ENCODE data around the gene BAD. TPM values are rescaled to one million over a fixed set of nuclear protein-coding genes. Genes with fewer than 3 reads are reported as not detected.

The BAD gene
- total RNA-seq, 2 experiments from 2014 or later = 36.5 to 39.2 TPM

GRCh38 chr11:64290352-64291261, 6.1 kb upstream of the BAD start:
- Mint-ChIP-seq H3K27me3 (peaks cover 38% of the 10 kb centered on the region), H3K9me3 (no peaks in the 10 kb centered on the region)
- POLR2A ChIA-PET = interaction anchor here (0.8 to 1.6 kb wide), 5 partner anchors 14 to 64 kb away, joined by 3 to 6 read pairs (median 3); partner anchors contain the start of genes ESRRA, NUDT22, PRDX5 and TRPT1

GRCh38 chr11:64289002-64289564, 4.6 kb upstream of the BAD start:
- DNase-seq = no peak
- H3K4me3 Mint-ChIP-seq = no peak overlapping the region
- no peaks in the 10 kb centered on the region for H3K9me3 Mint-ChIP-seq
- peaks cover 6% of the 10 kb centered on the region for H3K36me3 Mint-ChIP-seq (ENCODE audit: low read depth)
- peaks cover 26% of the 10 kb centered on the region for H3K27me3 Mint-ChIP-seq
- ChIA-PET POLR2A (interaction anchor here (1.0 to 11.0 kb wide), 3 partner anchors 13 to 29 kb away, joined by 3 to 161 read pairs (median 6); partner anchors contain the start of gene PRDX5), CTCF (interaction anchor here (0.6 to 2.4 kb wide), 6 partner anchors 12 to 101 kb away, joined by 3 to 13 read pairs (median 5); no protein-coding TSS in a partner anchor)
- H3K4me1 Mint-ChIP-seq = peaks cover 22% of the 10 kb centered on the region
- H3K27ac Mint-ChIP-seq = no peak overlapping the region

More at GRCh38 chr11:64290352-64291261, 6.1 kb upstream of the BAD start:
- peaks cover 6% of the 10 kb centered on the region for H3K36me3 Mint-ChIP-seq (ENCODE audit: low read depth)
- peaks cover 20% of the 10 kb centered on the region for H3K4me1 Mint-ChIP-seq
- CTCF ChIA-PET = interaction anchor here (2.2 to 2.4 kb wide), 2 partner anchors 11 to 14 kb away, joined by 8 to 13 read pairs; no protein-coding TSS in a partner anchor
- DNase-seq = no peak
- H3K4me3 Mint-ChIP-seq = peak overlapping the region; percentile 53
- H3K27ac Mint-ChIP-seq = no peak overlapping the region

- ChIA-PET POLR2A (interaction anchor here (11.0 kb wide), 1 partner anchor 18 kb away, joined by 161 read pairs; no protein-coding TSS in a partner anchor), CTCF (interaction anchor here (0.6 to 2.2 kb wide), 4 partner anchors 13 to 100 kb away, joined by 3 to 8 read pairs (median 4); no protein-coding TSS in a partner anchor)
- no peak for DNase-seq
- peaks cover 19% of the 10 kb centered on the region for H3K27me3 Mint-ChIP-seq
- no peak overlapping the region for H3K27ac Mint-ChIP-seq
- no peaks in the 10 kb centered on the region for H3K9me3 Mint-ChIP-seq
- peaks cover 24% of the 10 kb centered on the region for H3K4me1 Mint-ChIP-seq
- no peak overlapping the region for H3K4me3 Mint-ChIP-seq
- H3K36me3 Mint-ChIP-seq (ENCODE audit: low read depth) = peaks cover 6% of the 10 kb centered on the region
These were observed 3.9 kb upstream of the BAD start for GRCh38 chr11:64288353-64288750.

- H3K4me3 Mint-ChIP-seq = no peak overlapping the region
These were observed 3.3 kb upstream of the BAD start for GRCh38 chr11:64287676-64288352.

GRCh38 chr11:64286801-64287159, 2.3 kb upstream of the BAD start:
- H3K27ac Mint-ChIP-seq = peak overlapping the region; percentile 70
- CTCF ChIA-PET = interaction anchor here (0.8 to 4.7 kb wide), 3 partner anchors 17 to 83 kb away, joined by 3 to 27 read pairs (median 4); partner anchors contain the start of gene FERMT3
- H3K9me3 Mint-ChIP-seq = no peaks in the 10 kb centered on the region
- POLR2A ChIA-PET = interaction anchor here (1.6 to 11.0 kb wide), 4 partner anchors 17 to 62 kb away, joined by 3 to 161 read pairs (median 24); partner anchors contain the start of gene ESRRA
- H3K27me3 Mint-ChIP-seq = peaks cover 11% of the 10 kb centered on the region
- peaks cover 10% of the 10 kb centered on the region for H3K36me3 Mint-ChIP-seq (ENCODE audit: low read depth)
- H3K4me1 Mint-ChIP-seq = peaks cover 28% of the 10 kb centered on the region
- H3K4me3 Mint-ChIP-seq = peak overlapping the region; percentile 79
- DNase-seq = no peak

More at GRCh38 chr11:64287676-64288352, 3.3 kb upstream of the BAD start:
- Mint-ChIP-seq H3K36me3 (ENCODE audit: low read depth) (peaks cover 6% of the 10 kb centered on the region), H3K9me3 (no peaks in the 10 kb centered on the region), H3K27ac (no peak overlapping the region), H3K27me3 (peaks cover 14% of the 10 kb centered on the region), H3K4me1 (peaks cover 27% of the 10 kb centered on the region)
- CTCF ChIA-PET = interaction anchor here (1.7 to 2.2 kb wide), 3 partner anchors 14 to 17 kb away, joined by 4 to 8 read pairs (median 6); no protein-coding TSS in a partner anchor
- POLR2A ChIA-PET = interaction anchor here (1.6 to 11.0 kb wide), 2 partner anchors 18 to 24 kb away, joined by 3 to 161 read pairs; no protein-coding TSS in a partner anchor
- DNase-seq = no peak

GRCh38 chr11:64285885-64286800, 1.7 kb upstream of the BAD start:
- ChIA-PET CTCF (interaction anchor here (0.7 to 4.7 kb wide), 7 partner anchors 15 to 83 kb away, joined by 3 to 42 read pairs (median 4); partner anchors contain the start of genes CATSPERZ, FERMT3 and FKBP2), POLR2A (interaction anchor here (1.6 to 11.0 kb wide), 8 partner anchors 10 to 101 kb away, joined by 3 to 161 read pairs (median 13); partner anchors contain the start of genes CATSPERZ, ESRRA, FERMT3 and STIP1)
- H3K4me3 Mint-ChIP-seq = peak overlapping the region; percentile 79
- peaks cover 14% of the 10 kb centered on the region for H3K36me3 Mint-ChIP-seq (ENCODE audit: low read depth)
- no peaks in the 10 kb centered on the region for H3K9me3 Mint-ChIP-seq
- peaks cover 11% of the 10 kb centered on the region for H3K27me3 Mint-ChIP-seq
- peak overlapping the region; percentile 70 for H3K27ac Mint-ChIP-seq
- peaks cover 32% of the 10 kb centered on the region for H3K4me1 Mint-ChIP-seq
- peak; percentile 53 for DNase-seq

- CTCF ChIA-PET = interaction anchor here (0.7 to 4.7 kb wide), 7 partner anchors 14 to 79 kb away, joined by 3 to 42 read pairs (median 5); partner anchors contain the start of genes CATSPERZ, FERMT3, FKBP2 and PRDX5
- Mint-ChIP-seq H3K4me1 (peaks cover 28% of the 10 kb centered on the region), H3K27ac (peak within 1 kb of the TSS; percentile 82), H3K36me3 (ENCODE audit: low read depth) (peaks cover 10% of the 10 kb centered on the region), H3K9me3 (no peaks in the 10 kb centered on the region), H3K4me3 (peak within 1 kb of the TSS; percentile 83), H3K27me3 (peaks cover 2% of the 10 kb centered on the region)
- POLR2A ChIA-PET = interaction anchor here (1.0 to 11.0 kb wide), 13 partner anchors 9 to 100 kb away, joined by 3 to 161 read pairs (median 8); partner anchors contain the start of genes CATSPERZ, ESRRA, FERMT3 and FKBP2
- DNase-seq = peak; percentile 90
These were observed 758 bp upstream of the BAD start, which contains the start of gene GPR137 for GRCh38 chr11:64284962-64285884. TSS of gene GPR137 (plus strand) at chr11:64285848. CDS start at chr11:64286525, 677 bp downstream.

- H3K4me3 Mint-ChIP-seq = peak overlapping the region; percentile 83
- CTCF ChIA-PET = interaction anchor here (3.0 to 4.7 kb wide), 3 partner anchors 12 to 77 kb away, joined by 27 to 42 read pairs (median 36); partner anchors contain the start of genes CATSPERZ and FERMT3
- DNase-seq = no peak
- POLR2A ChIA-PET = interaction anchor here (1.6 to 11.0 kb wide), 5 partner anchors 13 to 76 kb away, joined by 3 to 161 read pairs (median 23); partner anchors contain the start of genes ESRRA, FERMT3 and PPP1R14B
- peaks cover 33% of the 10 kb centered on the region for H3K4me1 Mint-ChIP-seq
- no peaks in the 10 kb centered on the region for H3K9me3 Mint-ChIP-seq
- peak overlapping the region; percentile 4 for H3K27ac Mint-ChIP-seq
- no peaks in the 10 kb centered on the region for H3K27me3 Mint-ChIP-seq
- H3K36me3 Mint-ChIP-seq (ENCODE audit: low read depth) = peaks cover 16% of the 10 kb centered on the region
These were observed 1.4 kb downstream of the BAD start for GRCh38 chr11:64283092-64283491.

- POLR2A ChIA-PET = interaction anchor here (5.7 to 11.0 kb wide), 2 partner anchors 12 to 22 kb away, joined by 41 to 161 read pairs; partner anchors contain the start of gene ESRRA
- DNase-seq = no peak
- Mint-ChIP-seq H3K4me1 (peaks cover 33% of the 10 kb centered on the region), H3K9me3 (no peaks in the 10 kb centered on the region), H3K27ac (no peak overlapping the region), H3K4me3 (no peak overlapping the region), H3K36me3 (ENCODE audit: low read depth) (peaks cover 16% of the 10 kb centered on the region), H3K27me3 (no peaks in the 10 kb centered on the region)
- CTCF ChIA-PET = interaction anchor here (4.4 to 4.7 kb wide), 2 partner anchors 11 to 76 kb away, joined by 27 to 36 read pairs; partner anchors contain the start of gene FERMT3
These were observed 2.3 kb downstream of the BAD start for GRCh38 chr11:64281957-64282770.
